Hepatocyte (in vitro differentiated cells): ENCODE results near the gene PDE1C.

Source experiments
- EZH2 ChIP-seq: fragments of 200-600 bp; sonication (generic); IDR thresholded peaks from 2 replicates; pipeline ENCODE4 v1.6.1; 2016; ENCODE audit warnings: antibody characterized with exemption, mild to moderate bottlenecking, borderline replicate concordance
- EZH2phosphoT487 ChIP-seq: fragments of 200-600 bp; sonication (generic); IDR thresholded peaks from one replicate; pipeline ENCODE4 v1.6.1; 2018; ENCODE audit warnings: antibody characterized with exemption, mild to moderate bottlenecking, low read depth, moderate library complexity; ENCODE audit not compliant: unreplicated experiment, severe bottlenecking
- TF ChIP-seq, protein P1 (sequence below): fragments of 200-600 bp; sonication (generic); IDR thresholded peaks from 2 replicates; pipeline ENCODE4 v1.5.1; 2016; ENCODE audit warnings: antibody characterized with exemption, mild to moderate bottlenecking; ENCODE audit not compliant: poor library complexity

DNA sequence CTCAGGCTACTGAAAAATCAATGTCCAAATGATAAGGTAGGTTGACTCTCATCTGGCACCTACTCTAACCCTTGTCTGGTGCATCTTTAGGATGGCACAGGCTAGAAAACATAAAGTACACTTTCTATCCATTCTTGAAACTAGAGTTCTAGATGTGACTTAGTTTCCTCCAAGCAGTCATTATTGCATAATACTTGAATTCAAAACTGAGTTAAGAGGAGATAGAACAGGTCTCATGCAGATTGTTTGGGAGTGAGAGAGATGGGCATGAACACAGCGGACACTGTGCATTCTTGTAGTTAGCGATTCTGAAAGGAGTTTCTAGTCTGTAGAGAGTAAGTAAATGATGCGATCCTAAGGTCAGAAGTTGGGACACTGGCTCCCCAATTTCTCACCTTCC is 149.2 kb downstream of the PDE1C start:
- TF ChIP-seq, protein P1, sequence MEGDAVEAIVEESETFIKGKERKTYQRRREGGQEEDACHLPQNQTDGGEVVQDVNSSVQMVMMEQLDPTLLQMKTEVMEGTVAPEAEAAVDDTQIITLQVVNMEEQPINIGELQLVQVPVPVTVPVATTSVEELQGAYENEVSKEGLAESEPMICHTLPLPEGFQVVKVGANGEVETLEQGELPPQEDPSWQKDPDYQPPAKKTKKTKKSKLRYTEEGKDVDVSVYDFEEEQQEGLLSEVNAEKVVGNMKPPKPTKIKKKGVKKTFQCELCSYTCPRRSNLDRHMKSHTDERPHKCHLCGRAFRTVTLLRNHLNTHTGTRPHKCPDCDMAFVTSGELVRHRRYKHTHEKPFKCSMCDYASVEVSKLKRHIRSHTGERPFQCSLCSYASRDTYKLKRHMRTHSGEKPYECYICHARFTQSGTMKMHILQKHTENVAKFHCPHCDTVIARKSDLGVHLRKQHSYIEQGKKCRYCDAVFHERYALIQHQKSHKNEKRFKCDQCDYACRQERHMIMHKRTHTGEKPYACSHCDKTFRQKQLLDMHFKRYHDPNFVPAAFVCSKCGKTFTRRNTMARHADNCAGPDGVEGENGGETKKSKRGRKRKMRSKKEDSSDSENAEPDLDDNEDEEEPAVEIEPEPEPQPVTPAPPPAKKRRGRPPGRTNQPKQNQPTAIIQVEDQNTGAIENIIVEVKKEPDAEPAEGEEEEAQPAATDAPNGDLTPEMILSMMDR: no peak
- no peak for TF ChIP-seq EZH2
- TF ChIP-seq EZH2phosphoT487: no peak
